ENCODE data around the gene PLXNB2.

Gene PLXNB2

DNA sequence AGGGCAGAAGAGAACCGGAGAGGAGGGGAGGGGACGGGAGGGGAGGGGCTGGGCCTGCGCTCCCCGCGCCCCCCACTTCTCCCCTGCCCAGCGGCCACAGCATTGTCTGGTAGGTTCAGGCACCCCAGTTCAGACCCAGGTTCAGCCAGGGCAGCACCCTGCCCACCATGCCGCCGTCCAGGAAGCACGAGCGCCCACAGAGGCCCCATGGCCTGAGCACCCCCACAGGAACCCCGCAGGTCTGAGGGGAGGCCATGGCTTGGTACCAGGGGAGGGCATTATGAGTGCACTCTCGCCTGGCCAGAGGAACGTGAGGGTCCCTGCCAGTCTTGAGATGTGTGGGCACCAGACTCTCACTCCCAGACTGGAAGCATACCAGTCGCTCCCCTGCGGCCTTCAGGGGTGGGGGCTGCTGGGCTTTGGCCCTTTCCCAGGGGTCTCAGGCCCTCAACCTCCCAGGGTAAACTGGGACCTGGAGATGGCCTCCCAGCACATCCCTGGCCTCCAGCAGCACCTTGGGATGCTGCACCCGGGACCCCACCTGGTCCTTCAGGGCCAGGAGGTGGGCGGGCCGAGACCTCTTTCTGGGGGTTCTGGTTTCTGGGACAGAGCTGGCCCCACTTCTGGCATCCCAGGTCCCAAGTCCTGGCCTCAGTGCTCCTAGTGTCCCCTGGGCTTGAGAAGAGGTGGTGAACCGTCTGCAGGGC is 597 bp upstream of the PLXNB2 start:
- H3K27me3 ChIP-seq (ENCODE audit: control insufficient read depth, insufficient read depth, low read length) = no peaks in the 10 kb centered on the region
- no peaks in the 10 kb centered on the region for H3K9me3 ChIP-seq (ENCODE audit: control insufficient read depth, insufficient read depth, low read length)
- no peak overlapping the region for H3K9ac ChIP-seq (ENCODE audit: low read depth, low read length)
- no peak overlapping the region for H3K4me3 ChIP-seq (ENCODE audit: low read depth, low read length)
- peaks cover 4% of the 10 kb centered on the region for H3K36me3 ChIP-seq (ENCODE audit: control insufficient read depth, insufficient read depth, low read length)
- H3K4me1 ChIP-seq (ENCODE audit: control insufficient read depth, insufficient read depth, low read length) = peaks cover 3% of the 10 kb centered on the region

DNA sequence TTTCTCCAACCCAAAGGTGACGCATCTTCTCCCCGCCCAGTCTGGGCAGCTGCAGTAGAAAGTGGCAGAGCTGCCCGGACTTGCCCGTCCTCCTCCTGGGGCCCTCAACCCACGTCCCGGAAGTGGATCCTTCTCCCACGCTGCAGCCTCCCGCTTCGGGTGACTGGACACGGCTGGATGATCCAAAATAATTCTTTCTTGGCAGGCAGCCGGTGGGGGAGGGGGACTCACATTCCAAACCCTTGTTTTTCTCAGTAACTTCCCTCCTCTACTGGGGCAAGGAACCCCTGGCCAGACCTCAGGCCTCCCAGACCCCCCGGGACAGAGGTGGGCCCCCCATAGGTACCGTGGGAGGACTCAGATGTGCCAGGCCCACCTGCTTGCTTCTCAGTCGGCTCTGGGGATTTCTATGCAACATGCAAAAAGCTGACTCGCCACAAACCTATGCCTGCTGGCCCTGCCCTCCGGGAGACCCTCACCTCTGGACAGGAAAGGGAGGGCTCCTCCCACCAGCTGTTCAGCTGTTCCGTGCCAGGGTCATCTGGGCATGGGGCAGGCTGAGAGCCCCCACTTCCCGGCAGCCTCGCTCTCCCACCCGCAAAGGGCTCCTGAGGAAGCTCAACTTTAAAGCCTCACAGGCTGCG is 1.4 kb downstream of the PLXNB2 start:
- H3K36me3 ChIP-seq (ENCODE audit: control insufficient read depth, insufficient read depth, low read length) = peaks cover 4% of the 10 kb centered on the region
- H3K4me1 ChIP-seq (ENCODE audit: control insufficient read depth, insufficient read depth, low read length) = peaks cover 3% of the 10 kb centered on the region
- no peaks in the 10 kb centered on the region for H3K9me3 ChIP-seq (ENCODE audit: control insufficient read depth, insufficient read depth, low read length)
- no peaks in the 10 kb centered on the region for H3K27me3 ChIP-seq (ENCODE audit: control insufficient read depth, insufficient read depth, low read length)
- no peak overlapping the region for H3K9ac ChIP-seq (ENCODE audit: low read depth, low read length)
- peak overlapping the region; percentile 61 for H3K4me3 ChIP-seq (ENCODE audit: low read depth, low read length)

DNA sequence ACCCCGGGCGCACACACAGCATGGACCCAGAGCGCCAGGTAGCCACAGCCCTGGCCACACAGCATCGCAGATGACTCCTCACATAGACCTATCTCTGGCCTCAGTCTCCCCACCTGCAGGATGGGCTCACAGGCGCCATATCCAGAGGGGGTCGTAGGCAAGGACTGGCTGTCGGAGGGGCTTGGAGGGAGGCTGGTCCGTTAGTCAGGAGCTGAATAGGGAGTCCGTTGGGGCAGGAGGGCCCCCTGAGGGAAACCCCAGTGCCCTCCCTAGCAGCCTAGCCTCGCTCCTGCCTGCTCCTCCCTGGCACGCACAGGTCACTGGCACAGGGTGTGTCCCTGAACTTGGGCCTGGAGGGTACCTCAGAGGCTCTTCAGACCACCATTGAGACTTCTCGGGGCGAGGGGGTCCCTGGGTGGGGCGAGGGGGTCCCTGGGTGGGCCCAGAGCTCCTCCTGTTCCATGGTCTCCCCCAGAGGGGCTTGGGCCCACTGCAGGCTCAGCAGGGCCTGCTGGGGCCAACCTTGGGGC is 2.0 kb downstream of the PLXNB2 start:
- no peak overlapping the region for H3K9ac ChIP-seq (ENCODE audit: low read depth, low read length)

DNA sequence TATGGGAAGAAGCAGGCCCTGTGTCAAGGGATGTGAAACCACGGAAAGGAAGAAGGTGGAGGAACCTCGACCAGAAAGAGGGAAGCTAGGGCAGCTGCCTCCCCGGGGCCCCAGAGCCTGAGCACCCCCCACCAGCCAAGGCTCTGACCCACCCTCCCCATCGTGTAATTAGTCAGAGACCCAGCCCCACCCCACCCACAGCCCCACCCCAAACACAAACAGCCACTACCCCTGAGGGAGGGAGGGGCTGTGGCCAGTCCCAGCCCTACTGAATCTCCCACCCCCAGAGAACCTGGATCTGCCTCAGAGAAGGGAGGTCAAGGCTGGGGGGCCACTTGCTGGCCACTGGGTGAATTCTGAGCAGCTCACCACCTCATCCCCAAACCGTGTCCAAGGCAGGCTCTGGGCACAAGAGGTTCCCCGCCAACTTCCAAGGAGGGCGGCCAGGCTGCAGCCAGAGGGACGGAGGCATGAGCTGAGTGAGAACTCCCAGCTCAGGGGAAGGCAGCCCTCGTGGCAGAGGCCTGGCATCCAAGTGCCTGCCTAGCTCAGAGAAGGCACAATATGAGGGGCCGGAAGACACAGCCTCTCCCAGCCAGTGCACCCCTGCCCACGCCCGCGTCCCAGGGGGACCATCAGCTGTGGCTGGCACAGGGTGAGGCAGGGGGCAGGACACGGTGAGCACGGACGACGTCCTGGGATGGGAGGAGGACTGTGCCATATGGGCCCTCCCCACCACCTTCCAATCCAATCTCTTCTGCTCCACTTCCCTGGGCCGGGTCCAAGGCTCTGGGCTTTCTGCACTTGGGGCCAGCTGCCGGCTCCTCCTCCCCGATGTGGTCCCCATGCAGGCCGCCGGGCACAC is 2.7 kb downstream of the PLXNB2 start:
- H3K36me3 ChIP-seq (ENCODE audit: control insufficient read depth, insufficient read depth, low read length) = peaks cover 4% of the 10 kb centered on the region
- no peak overlapping the region for H3K9ac ChIP-seq (ENCODE audit: low read depth, low read length)
- no peaks in the 10 kb centered on the region for H3K27me3 ChIP-seq (ENCODE audit: control insufficient read depth, insufficient read depth, low read length)
- H3K4me1 ChIP-seq (ENCODE audit: control insufficient read depth, insufficient read depth, low read length) = peaks cover 5% of the 10 kb centered on the region
- no peak overlapping the region for H3K4me3 ChIP-seq (ENCODE audit: low read depth, low read length)
- H3K9me3 ChIP-seq (ENCODE audit: control insufficient read depth, insufficient read depth, low read length) = no peaks in the 10 kb centered on the region

More for the DNA sequence above, 2.0 kb downstream of the PLXNB2 start:
- Histone ChIP-seq H3K4me1 (ENCODE audit: control insufficient read depth, insufficient read depth, low read length) (peaks cover 5% of the 10 kb centered on the region), H3K36me3 (ENCODE audit: control insufficient read depth, insufficient read depth, low read length) (peaks cover 4% of the 10 kb centered on the region), H3K9me3 (ENCODE audit: control insufficient read depth, insufficient read depth, low read length) (no peaks in the 10 kb centered on the region), H3K4me3 (ENCODE audit: low read depth, low read length) (no peak overlapping the region), H3K27me3 (ENCODE audit: control insufficient read depth, insufficient read depth, low read length) (no peaks in the 10 kb centered on the region)

DNA sequence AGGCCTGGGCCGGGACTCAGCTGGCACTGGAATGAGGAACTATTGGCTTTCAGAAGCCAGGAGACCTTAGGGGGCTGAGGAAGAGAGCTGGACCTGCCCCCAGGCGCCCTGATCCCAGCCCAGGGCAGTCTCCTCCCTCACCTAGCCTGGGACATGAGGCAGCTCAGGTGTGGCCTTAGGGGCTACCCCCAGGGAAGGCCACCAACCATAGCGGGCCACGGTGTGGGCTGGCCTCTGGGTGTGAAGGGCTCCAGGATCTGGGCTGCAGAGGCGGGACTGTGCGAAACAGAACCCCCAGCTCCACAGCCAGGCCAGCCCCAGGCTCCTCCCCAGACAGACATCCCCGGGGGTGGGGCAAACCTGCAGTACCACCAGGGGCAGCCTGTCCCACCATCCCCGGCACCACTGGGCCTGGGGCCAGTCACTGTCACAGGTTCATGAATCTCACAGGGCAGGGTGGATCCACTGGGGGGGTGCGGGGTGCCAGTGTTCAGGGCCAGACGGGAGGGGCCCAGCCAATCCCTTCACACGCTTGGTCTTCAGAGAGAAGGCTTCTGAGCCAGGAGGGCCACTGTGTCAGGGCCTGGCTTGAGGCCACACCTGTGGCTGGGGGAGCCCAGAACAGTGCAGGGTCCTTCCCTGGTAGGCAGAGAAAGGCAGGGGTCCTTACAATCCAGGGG is 3.5 kb downstream of the PLXNB2 start:
- Histone ChIP-seq H3K4me3 (ENCODE audit: low read depth, low read length) (no peak overlapping the region), H3K36me3 (ENCODE audit: control insufficient read depth, insufficient read depth, low read length) (peaks cover 4% of the 10 kb centered on the region), H3K9ac (ENCODE audit: low read depth, low read length) (peak overlapping the region; percentile 54), H3K27me3 (ENCODE audit: control insufficient read depth, insufficient read depth, low read length) (no peaks in the 10 kb centered on the region), H3K4me1 (ENCODE audit: control insufficient read depth, insufficient read depth, low read length) (peaks cover 5% of the 10 kb centered on the region), H3K9me3 (ENCODE audit: control insufficient read depth, insufficient read depth, low read length) (no peaks in the 10 kb centered on the region)

DNA sequence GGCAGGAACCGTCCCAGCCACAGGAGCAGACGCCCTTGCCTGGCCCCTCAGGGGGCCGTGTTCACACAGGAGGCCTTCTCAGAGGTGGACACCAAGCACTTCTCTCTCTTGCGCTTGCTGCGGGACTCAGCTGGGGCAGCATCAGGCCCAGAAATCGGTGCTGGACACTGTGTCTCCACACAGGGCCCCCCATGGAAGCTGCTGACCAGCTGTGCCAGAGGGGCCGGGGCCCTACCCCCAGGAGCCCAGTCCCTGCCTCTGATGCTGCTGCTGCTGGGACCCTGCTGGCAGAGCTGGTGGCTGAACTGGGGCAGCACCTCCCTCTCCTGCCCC is 4.0 kb downstream of the PLXNB2 start:
- H3K9me3 ChIP-seq (ENCODE audit: control insufficient read depth, insufficient read depth, low read length) = no peaks in the 10 kb centered on the region
- peaks cover 4% of the 10 kb centered on the region for H3K36me3 ChIP-seq (ENCODE audit: control insufficient read depth, insufficient read depth, low read length)
- H3K9ac ChIP-seq (ENCODE audit: low read depth, low read length) = peak overlapping the region; percentile 54
- no peaks in the 10 kb centered on the region for H3K27me3 ChIP-seq (ENCODE audit: control insufficient read depth, insufficient read depth, low read length)
- H3K4me1 ChIP-seq (ENCODE audit: control insufficient read depth, insufficient read depth, low read length) = peaks cover 5% of the 10 kb centered on the region
- no peak overlapping the region for H3K4me3 ChIP-seq (ENCODE audit: low read depth, low read length)

DNA sequence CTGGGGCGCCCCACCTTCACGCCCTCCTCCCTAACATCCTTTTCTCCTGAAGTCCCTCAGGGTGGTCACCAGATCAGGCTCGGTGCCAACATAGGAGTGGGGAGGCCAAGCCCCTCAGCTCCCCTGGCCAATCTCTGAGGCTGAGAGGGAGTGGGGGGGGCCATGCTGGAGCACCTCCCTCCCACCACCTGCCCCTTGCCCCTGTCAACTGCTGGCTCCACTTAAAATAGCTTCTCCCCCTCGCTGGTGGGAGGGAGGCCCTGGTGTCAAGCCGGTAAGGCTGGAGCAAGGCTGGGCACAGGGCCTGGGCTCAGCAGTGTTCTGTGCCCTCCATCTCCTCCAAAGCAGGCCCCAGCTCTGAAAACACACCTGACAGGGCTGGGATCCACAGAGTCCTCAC is 4.9 kb downstream of the PLXNB2 start:
- Histone ChIP-seq H3K36me3 (ENCODE audit: control insufficient read depth, insufficient read depth, low read length) (peaks cover 4% of the 10 kb centered on the region), H3K4me1 (ENCODE audit: control insufficient read depth, insufficient read depth, low read length) (peaks cover 5% of the 10 kb centered on the region)

DNA sequence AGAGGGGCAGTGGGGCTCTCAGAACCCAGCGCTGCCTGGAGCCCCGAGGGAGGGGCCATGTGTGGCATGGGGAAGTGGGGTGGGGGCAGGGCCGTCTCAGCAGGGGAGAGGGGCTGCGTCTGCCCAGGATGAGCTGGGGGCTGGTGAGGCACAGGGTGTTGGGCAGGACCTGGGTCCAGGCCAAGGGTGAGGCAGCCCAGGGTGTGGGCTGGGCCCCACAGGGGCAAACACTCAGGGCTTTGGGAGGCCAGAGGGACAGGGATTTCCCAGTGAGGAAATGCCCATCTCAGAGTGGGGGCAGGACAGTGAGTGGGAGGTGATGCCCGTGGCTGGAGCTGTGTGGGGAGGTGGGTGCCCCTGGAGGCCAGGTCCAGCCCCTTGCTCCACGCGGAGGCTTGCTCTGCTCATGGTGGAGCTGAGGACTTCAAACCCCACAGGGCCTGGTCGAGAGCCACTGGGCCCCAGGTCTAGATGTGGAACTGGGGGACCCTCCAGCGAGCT is 5.4 kb downstream of the PLXNB2 start:
- Histone ChIP-seq H3K4me1 (ENCODE audit: control insufficient read depth, insufficient read depth, low read length) (peaks cover 5% of the 10 kb centered on the region), H3K36me3 (ENCODE audit: control insufficient read depth, insufficient read depth, low read length) (peaks cover 4% of the 10 kb centered on the region), H3K4me3 (ENCODE audit: low read depth, low read length) (no peak overlapping the region), H3K9ac (ENCODE audit: low read depth, low read length) (no peak overlapping the region), H3K27me3 (ENCODE audit: control insufficient read depth, insufficient read depth, low read length) (no peaks in the 10 kb centered on the region), H3K9me3 (ENCODE audit: control insufficient read depth, insufficient read depth, low read length) (no peaks in the 10 kb centered on the region)

More for the DNA sequence above, 4.9 kb downstream of the PLXNB2 start:
- no peak overlapping the region for H3K9ac ChIP-seq (ENCODE audit: low read depth, low read length)
- H3K9me3 ChIP-seq (ENCODE audit: control insufficient read depth, insufficient read depth, low read length) = no peaks in the 10 kb centered on the region
- H3K27me3 ChIP-seq (ENCODE audit: control insufficient read depth, insufficient read depth, low read length) = no peaks in the 10 kb centered on the region
- H3K4me3 ChIP-seq (ENCODE audit: low read depth, low read length) = no peak overlapping the region

DNA sequence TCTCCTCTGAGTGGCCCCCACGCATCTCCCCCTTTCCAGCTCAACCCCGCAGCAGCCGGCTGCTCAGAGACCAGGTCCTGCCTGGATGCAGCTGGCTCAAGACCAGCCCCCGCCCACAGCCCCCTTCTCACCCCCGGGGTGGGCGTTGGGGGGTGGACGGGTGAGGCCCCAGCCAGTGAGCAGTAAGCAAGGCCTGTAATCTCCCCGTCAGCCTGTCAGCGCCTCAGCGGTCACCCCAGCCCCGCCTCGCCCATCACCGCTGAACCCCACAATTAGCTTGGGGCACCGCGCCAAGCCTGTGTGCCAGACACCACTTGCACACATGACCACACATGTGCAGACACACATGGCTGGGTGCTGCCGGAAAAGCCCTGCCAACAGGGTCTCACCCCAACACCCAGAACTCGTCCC is 5.9 kb downstream of the PLXNB2 start:
- H3K9ac ChIP-seq (ENCODE audit: low read depth, low read length) = no peak overlapping the region
- H3K27me3 ChIP-seq (ENCODE audit: control insufficient read depth, insufficient read depth, low read length) = no peaks in the 10 kb centered on the region
- no peaks in the 10 kb centered on the region for H3K9me3 ChIP-seq (ENCODE audit: control insufficient read depth, insufficient read depth, low read length)
- peaks cover 5% of the 10 kb centered on the region for H3K4me1 ChIP-seq (ENCODE audit: control insufficient read depth, insufficient read depth, low read length)
- no peak overlapping the region for H3K4me3 ChIP-seq (ENCODE audit: low read depth, low read length)
- H3K36me3 ChIP-seq (ENCODE audit: control insufficient read depth, insufficient read depth, low read length) = peaks cover 4% of the 10 kb centered on the region

DNA sequence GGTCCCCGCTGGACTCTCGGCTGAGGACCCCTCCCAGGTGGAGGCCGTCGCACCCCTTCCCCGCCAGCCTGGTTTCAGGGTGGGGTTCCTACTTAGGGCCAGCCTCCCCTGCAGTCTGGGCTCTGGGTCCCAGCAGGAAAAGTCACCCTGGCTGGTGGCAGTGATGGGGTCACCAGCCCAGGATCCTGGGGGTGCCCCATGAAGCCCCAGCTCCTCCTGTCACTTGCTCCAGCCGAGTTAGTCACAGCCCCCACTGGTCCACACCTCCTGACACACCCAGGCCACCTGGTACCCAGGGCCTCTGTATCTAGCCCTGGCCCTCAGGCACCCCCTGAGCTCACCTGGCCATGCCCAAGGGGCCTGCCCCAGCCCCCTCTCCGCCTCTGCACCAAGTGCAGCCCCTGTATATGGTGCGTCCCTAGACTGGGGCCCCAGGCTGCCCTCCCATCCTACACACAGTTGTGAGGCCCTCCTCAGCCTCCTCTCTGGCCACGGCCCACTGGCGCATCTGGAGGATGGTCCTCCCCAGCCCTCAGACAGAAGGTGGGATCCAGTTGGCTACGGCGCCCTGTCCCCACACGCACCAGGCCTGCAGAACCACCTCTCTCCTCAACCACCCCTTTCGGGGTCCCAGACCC is 6.7 kb downstream of the PLXNB2 start:
- H3K36me3 ChIP-seq (ENCODE audit: control insufficient read depth, insufficient read depth, low read length) = peaks cover 4% of the 10 kb centered on the region
- H3K4me1 ChIP-seq (ENCODE audit: control insufficient read depth, insufficient read depth, low read length) = peaks cover 2% of the 10 kb centered on the region
- H3K9ac ChIP-seq (ENCODE audit: low read depth, low read length) = no peak overlapping the region
- H3K9me3 ChIP-seq (ENCODE audit: control insufficient read depth, insufficient read depth, low read length) = no peaks in the 10 kb centered on the region
- H3K4me3 ChIP-seq (ENCODE audit: low read depth, low read length) = no peak overlapping the region
- H3K27me3 ChIP-seq (ENCODE audit: control insufficient read depth, insufficient read depth, low read length) = no peaks in the 10 kb centered on the region
